HEK293 (cell line): Measurements from ENCODE around the gene COL9A1.

Source experiments
- BCL11A ChIP-seq: fragments of 450-650 bp; formaldehyde crosslinking; IDR thresholded peaks from 2 replicates; pipeline ENCODE4 v1.5.1; 2016; ENCODE audit warnings: low read depth, missing biosample characterization, missing genetic modification characterization
- BCL6B ChIP-seq: fragments of 450-650 bp; formaldehyde crosslinking; IDR thresholded peaks from 2 replicates; pipeline ENCODE4 v1.5.1; 2017; ENCODE audit warnings: missing biosample characterization, missing genetic modification characterization
- FEZF1 ChIP-seq: fragments of 450-650 bp; formaldehyde crosslinking; IDR thresholded peaks from 2 replicates; pipeline ENCODE4 v1.5.1; 2016; ENCODE audit warnings: missing biosample characterization, missing genetic modification characterization
- IKZF3 ChIP-seq: fragments of 450-650 bp; IDR thresholded peaks from 2 replicates; pipeline ENCODE4 v1.5.0; 2018; ENCODE audit warnings: missing biosample characterization, mild to moderate bottlenecking, missing genetic modification characterization, moderate library complexity
- KLF16 ChIP-seq: fragments of 450-650 bp; formaldehyde crosslinking; IDR thresholded peaks from 2 replicates; pipeline ENCODE4 v1.5.1; 2017; ENCODE audit warnings: missing biosample characterization, missing genetic modification characterization
- KLF7 ChIP-seq: fragments of 450-650 bp; formaldehyde crosslinking; IDR thresholded peaks from 2 replicates; pipeline ENCODE4 v1.5.1; 2016; ENCODE audit warnings: missing biosample characterization, missing genetic modification characterization, borderline replicate concordance
- MEIS1 ChIP-seq: sonication (generic); formaldehyde crosslinking; IDR thresholded peaks from 2 replicates; pipeline ENCODE4 v1.8.1; 2022; ENCODE audit warnings: missing genetic modification reagents, mild to moderate bottlenecking, borderline replicate concordance
- MYNN ChIP-seq: fragments of 450-650 bp; formaldehyde crosslinking; IDR thresholded peaks from 2 replicates; pipeline ENCODE4 v1.5.1; 2016; ENCODE audit warnings: missing biosample characterization, missing genetic modification characterization, borderline replicate concordance
- OVOL3 ChIP-seq: fragments of 450-650 bp; formaldehyde crosslinking; IDR thresholded peaks from 2 replicates; pipeline ENCODE4 v1.5.1; 2016; ENCODE audit warnings: missing biosample characterization, missing genetic modification characterization
- PRDM6 ChIP-seq: fragments of 450-650 bp; formaldehyde crosslinking; IDR thresholded peaks from 2 replicates; pipeline ENCODE4 v1.5.1; 2017; ENCODE audit warnings: missing biosample characterization, missing genetic modification characterization
- SCRT2 ChIP-seq: fragments of 450-650 bp; formaldehyde crosslinking; IDR thresholded peaks from 2 replicates; pipeline ENCODE4 v1.5.1; 2016; ENCODE audit warnings: missing biosample characterization, missing genetic modification characterization
- TCF7L2 ChIP-seq: IDR thresholded peaks from 2 replicates; pipeline ENCODE4 v1.6.1; 2011; ENCODE audit warnings: low read depth, mild to moderate bottlenecking, inconsistent platforms, low read length, moderate library complexity, borderline replicate concordance
- ZBTB10 ChIP-seq: fragments of 450-650 bp; formaldehyde crosslinking; IDR thresholded peaks from 2 replicates; pipeline ENCODE4 v1.5.1; 2016; ENCODE audit warnings: missing biosample characterization, missing genetic modification characterization
- ZBTB20 ChIP-seq: fragments of 450-650 bp; formaldehyde crosslinking; IDR thresholded peaks from 2 replicates; pipeline ENCODE4 v1.5.1; 2016; ENCODE audit warnings: missing biosample characterization, missing genetic modification characterization
- ZFHX2 ChIP-seq: fragments of 450-650 bp; formaldehyde crosslinking; conservative IDR thresholded peaks from 2 replicates; pipeline ENCODE4 v1.5.1; 2016; ENCODE audit warnings: missing biosample characterization, missing genetic modification characterization
- ZNF132 ChIP-seq: fragments of 450-650 bp; formaldehyde crosslinking; IDR thresholded peaks from 2 replicates; pipeline ENCODE4 v1.5.1; 2017; ENCODE audit warnings: missing biosample characterization, missing genetic modification characterization, borderline replicate concordance
- ZNF157 ChIP-seq: fragments of 450-650 bp; formaldehyde crosslinking; IDR thresholded peaks from 2 replicates; pipeline ENCODE4 v1.5.1; 2016; ENCODE audit warnings: missing biosample characterization, missing genetic modification characterization
- ZNF18 ChIP-seq: fragments of 450-650 bp; formaldehyde crosslinking; IDR thresholded peaks from 2 replicates; pipeline ENCODE4 v1.5.1; 2016; ENCODE audit warnings: missing biosample characterization, missing genetic modification characterization
- ZNF202 ChIP-seq: fragments of 450-650 bp; formaldehyde crosslinking; IDR thresholded peaks from 2 replicates; pipeline ENCODE4 v1.5.1; 2016; ENCODE audit warnings: missing biosample characterization, missing genetic modification characterization, borderline replicate concordance
- ZNF239 ChIP-seq: fragments of 450-650 bp; formaldehyde crosslinking; IDR thresholded peaks from 2 replicates; pipeline ENCODE4 v1.5.1; 2016; ENCODE audit warnings: missing biosample characterization, missing genetic modification characterization
- ZNF248 ChIP-seq: fragments of 450-650 bp; formaldehyde crosslinking; IDR thresholded peaks from 2 replicates; pipeline ENCODE4 v1.5.1; 2017; ENCODE audit warnings: missing biosample characterization, missing genetic modification characterization
- ZNF341 ChIP-seq: fragments of 450-650 bp; formaldehyde crosslinking; IDR thresholded peaks from 2 replicates; pipeline ENCODE4; 2016; ENCODE audit warnings: low read depth, missing biosample characterization, missing genetic modification characterization
- ZNF366 ChIP-seq: fragments of 450-650 bp; formaldehyde crosslinking; conservative IDR thresholded peaks from 2 replicates; pipeline ENCODE4 v1.5.1; 2016; ENCODE audit warnings: missing biosample characterization, missing genetic modification characterization
- ZNF37A ChIP-seq: fragments of 450-650 bp; IDR thresholded peaks from 2 replicates; pipeline ENCODE4 v1.5.1; 2018; ENCODE audit warnings: missing biosample characterization, missing genetic modification characterization
- ZNF423 ChIP-seq: fragments of 450-650 bp; formaldehyde crosslinking; IDR thresholded peaks from 2 replicates; pipeline ENCODE4 v1.5.1; 2016; ENCODE audit warnings: missing biosample characterization, missing genetic modification characterization
- ZNF513 ChIP-seq: fragments of 450-650 bp; IDR thresholded peaks from 2 replicates; pipeline ENCODE4 v1.5.1; 2018; ENCODE audit warnings: missing biosample characterization, missing genetic modification characterization
- ZNF544 ChIP-seq: fragments of 450-650 bp; formaldehyde crosslinking; IDR thresholded peaks from 2 replicates; pipeline ENCODE4 v1.5.0; 2017; ENCODE audit warnings: missing biosample characterization, missing genetic modification characterization
- ZNF558 ChIP-seq: fragments of 450-650 bp; formaldehyde crosslinking; IDR thresholded peaks from 2 replicates; pipeline ENCODE4 v1.5.1; 2016; ENCODE audit warnings: missing biosample characterization, missing genetic modification characterization
- ZNF600 ChIP-seq: fragments of 450-650 bp; formaldehyde crosslinking; IDR thresholded peaks from 2 replicates; pipeline ENCODE4 v1.5.1; 2016; ENCODE audit warnings: missing biosample characterization, missing genetic modification characterization
- ZNF623 ChIP-seq: fragments of 450-650 bp; formaldehyde crosslinking; IDR thresholded peaks from 2 replicates; pipeline ENCODE4 v1.5.1; 2016; ENCODE audit warnings: missing biosample characterization, missing genetic modification characterization
- ZNF843 ChIP-seq: fragments of 450-650 bp; formaldehyde crosslinking; IDR thresholded peaks from 2 replicates; pipeline ENCODE4 v1.5.1; 2016; ENCODE audit warnings: missing biosample characterization, missing genetic modification characterization
- ZSCAN16 ChIP-seq: fragments of 450-650 bp; formaldehyde crosslinking; IDR thresholded peaks from 2 replicates; pipeline ENCODE4 v1.5.1; 2016; ENCODE audit warnings: missing biosample characterization, missing genetic modification characterization
- ZSCAN23 ChIP-seq: fragments of 450-650 bp; formaldehyde crosslinking; IDR thresholded peaks from 2 replicates; pipeline ENCODE4 v1.5.1; 2016; ENCODE audit warnings: missing biosample characterization, missing genetic modification characterization
- ZSCAN30 ChIP-seq: fragments of 450-650 bp; IDR thresholded peaks from 2 replicates; pipeline ENCODE4 v1.5.1; 2018; ENCODE audit warnings: missing biosample characterization, mild to moderate bottlenecking, missing genetic modification characterization, moderate library complexity

COL9A1 gene

GRCh38 chr6:70176842-70177550 is 125.9 kb downstream of the COL9A1 start (continued):
- TF ChIP-seq ZNF513 (tag by site-specific recombination) (no peak), PRDM6 (tag by site-specific recombination) (peak; percentile 63), BCL6B (no peak), IKZF3 (no peak), ZNF37A (tag by site-specific recombination) (no peak), ZSCAN16 (tag by site-specific recombination) (no peak), MEIS1 (CRISPR knock-in tag) (no peak), ZNF341 (tag by site-specific recombination) (no peak), ZNF18 (peak; percentile 26), ZNF239 (tag by site-specific recombination) (no peak), BCL11A (tag by site-specific recombination) (no peak), ZNF248 (tag by site-specific recombination) (no peak), MYNN (tag by site-specific recombination) (no peak), ZNF558 (tag by site-specific recombination) (no peak), ZNF366 (tag by site-specific recombination) (no peak), ZNF423 (tag by site-specific recombination) (0 out of 2 replicates have a peak, but pooled peaks have one; percentile 26), ZNF157 (tag by site-specific recombination) (no peak), ZSCAN23 (tag by site-specific recombination) (no peak), ZFHX2 (tag by site-specific recombination) (peak; percentile 92), KLF7 (no peak), KLF16 (tag by site-specific recombination) (no peak), ZNF132 (no peak), ZSCAN30 (tag by site-specific recombination) (0 out of 2 replicates have a peak, but pooled peaks have one; percentile 4), SCRT2 (tag by site-specific recombination) (no peak), FEZF1 (tag by site-specific recombination) (peak; percentile 72), ZBTB10 (tag by site-specific recombination) (no peak), ZNF843 (tag by site-specific recombination) (peak; percentile 66), ZNF600 (tag by site-specific recombination) (no peak), ZNF202 (tag by site-specific recombination) (no peak), ZBTB20 (tag by site-specific recombination) (no peak), OVOL3 (no peak), TCF7L2 (peak; percentile 31; the same call in 1 of the 2 replicates), ZNF544 (tag by site-specific recombination) (no peak), ZNF623 (tag by site-specific recombination) (no peak)
